HG02884 (cell line): ENCODE measurements around the gene RDH14.

Experiments used
- ATAC-seq: cut with Tn5 transposase; IDR thresholded peaks from one replicate; pipeline ENCODE4 v1.9.1; 2021; ENCODE audit warnings: mild to moderate bottlenecking, moderate library complexity; ENCODE audit not compliant: unreplicated experiment

Gene RDH14

DNA sequence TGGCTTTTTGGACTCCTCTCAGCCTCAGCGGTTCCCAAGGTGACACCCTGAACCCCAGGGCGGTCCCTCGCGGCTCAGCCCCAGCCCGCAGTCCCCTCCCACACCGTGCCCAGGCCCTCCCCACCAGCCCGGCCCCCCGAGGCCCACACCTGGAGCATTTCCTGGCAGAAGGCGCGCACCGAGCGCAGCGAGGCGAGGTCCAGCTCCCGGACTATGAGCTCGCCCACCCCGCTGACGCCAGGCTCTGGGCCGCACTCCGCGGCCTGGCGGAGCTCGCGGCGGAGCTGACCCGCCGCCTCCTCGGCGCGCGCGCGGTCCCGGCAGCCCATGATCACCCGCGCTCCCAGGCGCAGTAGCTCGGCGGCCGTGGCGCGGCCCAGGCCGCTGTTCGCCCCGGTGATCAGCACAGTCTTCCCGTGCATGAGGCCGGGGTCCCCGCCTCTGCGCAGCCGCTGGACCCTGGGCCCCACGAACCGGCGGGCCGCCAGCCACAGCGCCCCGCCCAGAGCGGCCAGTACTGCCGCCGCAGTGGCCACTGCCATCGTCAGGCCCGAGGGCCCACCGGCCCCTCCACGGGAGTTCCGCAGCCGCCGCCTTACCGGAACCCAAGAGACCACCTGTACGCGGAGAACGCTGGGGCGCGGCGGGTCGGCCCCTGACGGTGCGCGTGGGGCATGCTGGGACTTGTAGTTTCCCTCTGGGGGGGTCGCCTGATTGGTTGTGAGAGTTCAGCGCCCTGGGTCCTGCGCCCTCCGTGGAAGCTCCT, at the start of gene RDH14:
TSS of gene RDH14 (minus strand) at position 623 of the 766 bp plus-strand sequence. CDS start at position 542, 81 bp downstream.
- ATAC-seq = peak; percentile 93

- no peak for ATAC-seq
Measured at GRCh38 chr2:18610090-18610489, 49.6 kb upstream of the RDH14 start.

GRCh38 chr2:18605115-18605514, 44.7 kb upstream of the RDH14 start:
- no peak for ATAC-seq

DNA sequence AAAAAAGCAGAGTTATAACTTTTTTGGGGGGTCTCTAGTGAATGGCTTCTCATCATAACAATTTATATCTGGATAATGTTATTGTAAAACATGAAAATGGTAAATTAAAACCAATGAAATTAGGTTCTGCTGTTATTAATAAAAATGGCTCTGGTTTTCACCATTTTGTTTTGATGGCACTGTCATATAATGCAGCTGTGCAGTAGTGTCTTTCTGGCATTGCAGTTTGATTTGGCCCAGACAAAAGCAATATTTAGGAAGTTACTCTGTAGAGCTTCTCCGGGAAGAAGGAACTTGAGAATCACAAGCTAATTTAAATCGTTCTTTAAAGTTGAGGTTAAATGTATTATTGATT, 44.1 kb upstream of the RDH14 start:
- ATAC-seq = no peak

GRCh38 chr2:18603854-18604530, 43.5 kb upstream of the RDH14 start:
- no peak for ATAC-seq

DNA sequence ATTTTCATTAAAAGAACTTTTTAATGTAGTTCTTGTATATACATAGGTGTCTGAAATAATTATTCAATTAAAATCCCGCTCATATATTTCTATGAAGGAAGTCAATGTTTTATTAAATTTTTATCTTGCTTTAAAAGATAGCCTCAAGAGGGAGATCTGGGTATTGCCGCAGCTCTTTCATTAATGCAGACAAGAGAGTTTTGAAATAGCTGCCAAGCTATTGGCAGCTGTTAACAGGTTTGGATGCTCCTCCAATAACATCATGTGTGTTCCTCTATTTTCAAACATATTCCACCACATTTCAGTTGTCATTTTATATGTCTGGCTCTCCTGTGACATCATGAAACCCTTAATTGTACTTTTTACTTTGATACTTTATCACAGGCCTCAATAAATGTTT, 41.8 kb upstream of the RDH14 start:
- ATAC-seq = no peak

- ATAC-seq = no peak
Measured at GRCh38 chr2:18600255-18600613, 39.8 kb upstream of the RDH14 start.

GRCh38 chr2:18599509-18600254, 39.2 kb upstream of the RDH14 start:
- no peak for ATAC-seq

- ATAC-seq = no peak
Measured at GRCh38 chr2:18598848-18599484, 38.5 kb upstream of the RDH14 start.

GRCh38 chr2:18597618-18598017, 37.2 kb upstream of the RDH14 start:
- ATAC-seq = no peak

GRCh38 chr2:18596993-18597392, 36.5 kb upstream of the RDH14 start:
- no peak for ATAC-seq

DNA sequence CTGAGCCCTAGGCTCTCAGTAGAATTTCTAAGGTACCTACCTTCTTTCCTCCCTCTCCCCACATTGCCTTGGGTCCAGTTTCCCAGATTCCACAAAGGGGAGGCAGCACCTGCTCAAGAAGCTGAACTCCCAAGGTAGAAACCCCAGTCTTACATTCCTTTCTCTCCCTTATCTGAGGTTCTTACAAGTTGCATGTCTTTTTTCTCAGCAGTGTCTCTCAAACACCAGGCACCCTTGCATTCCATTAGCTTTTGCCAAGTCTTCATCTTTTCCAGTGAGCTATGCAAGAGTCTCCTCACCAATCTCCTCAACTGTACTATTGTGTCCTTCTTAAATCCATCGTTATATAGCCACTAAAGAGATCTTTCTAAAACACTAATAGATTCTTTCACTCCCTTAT, 33.0 kb upstream of the RDH14 start:
- ATAC-seq = no peak

GRCh38 chr2:18592372-18592771, 31.9 kb upstream of the RDH14 start:
- no peak for ATAC-seq

DNA sequence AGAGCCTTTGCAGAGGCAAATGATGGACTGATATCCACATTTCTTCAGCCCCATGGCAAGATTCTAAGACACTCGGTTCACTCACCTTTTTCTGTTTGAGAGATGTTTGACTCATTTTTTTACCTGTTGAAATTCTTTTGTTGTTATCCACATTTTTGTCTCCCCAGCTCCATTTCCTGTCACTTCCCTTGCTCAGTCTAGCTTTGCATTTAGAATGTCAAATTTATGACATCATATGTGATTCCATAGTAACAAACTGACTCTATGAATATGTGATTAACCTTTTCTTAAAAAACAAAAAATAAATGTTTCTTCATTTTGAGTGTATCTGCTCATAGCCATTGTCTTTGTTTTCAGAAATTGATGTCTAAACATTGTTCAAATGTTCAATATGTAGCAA, 28.9 kb upstream of the RDH14 start, which contains the start of gene NT5C1B:
TSS of gene NT5C1B (minus strand) at position 216 of the 400 bp plus-strand sequence. CDS start at position 115, 101 bp downstream.
- no peak for ATAC-seq

GRCh38 chr2:18588802-18589201, 28.3 kb upstream of the RDH14 start:
- ATAC-seq = no peak

DNA sequence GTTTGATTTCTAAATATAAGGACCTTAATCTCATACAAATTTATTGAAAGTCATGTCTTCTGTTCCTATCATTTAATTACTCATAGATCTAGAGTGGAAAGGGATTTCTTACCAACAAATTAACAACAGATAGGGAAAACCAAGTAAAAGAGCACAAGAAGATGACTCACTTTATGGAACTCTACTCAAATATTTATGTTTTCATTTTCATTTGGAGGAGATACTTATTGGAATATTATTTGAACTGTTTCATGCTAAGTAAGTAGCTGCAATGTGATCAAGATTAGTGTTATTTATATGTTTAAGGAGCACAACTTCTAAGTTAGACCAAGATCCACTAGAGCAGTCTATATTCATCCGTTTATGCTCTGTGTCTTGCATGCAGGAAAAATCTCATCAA, 27.6 kb upstream of the RDH14 start:
- no peak for ATAC-seq

DNA sequence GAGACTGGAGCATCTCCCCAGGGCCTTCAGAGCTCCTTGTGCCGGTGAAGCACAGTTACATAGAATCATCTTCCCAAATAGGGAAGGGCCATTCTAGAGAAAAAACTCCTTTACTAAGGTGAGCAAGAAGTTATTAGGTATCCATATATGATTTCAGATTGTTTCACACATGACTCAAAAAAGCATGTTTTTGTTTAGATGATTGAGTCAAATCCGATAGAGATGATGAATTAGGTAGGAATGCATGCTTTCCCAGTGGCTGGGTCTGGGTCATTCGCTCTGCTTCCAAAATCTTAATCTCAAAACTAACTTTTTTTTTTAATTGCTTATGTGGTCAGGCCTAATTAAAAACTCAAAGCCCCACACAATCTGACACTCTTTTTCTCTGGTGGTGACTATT, 25.1 kb upstream of the RDH14 start:
- no peak for ATAC-seq

GRCh38 chr2:18584608-18584954, 24.1 kb upstream of the RDH14 start:
- no peak for ATAC-seq

DNA sequence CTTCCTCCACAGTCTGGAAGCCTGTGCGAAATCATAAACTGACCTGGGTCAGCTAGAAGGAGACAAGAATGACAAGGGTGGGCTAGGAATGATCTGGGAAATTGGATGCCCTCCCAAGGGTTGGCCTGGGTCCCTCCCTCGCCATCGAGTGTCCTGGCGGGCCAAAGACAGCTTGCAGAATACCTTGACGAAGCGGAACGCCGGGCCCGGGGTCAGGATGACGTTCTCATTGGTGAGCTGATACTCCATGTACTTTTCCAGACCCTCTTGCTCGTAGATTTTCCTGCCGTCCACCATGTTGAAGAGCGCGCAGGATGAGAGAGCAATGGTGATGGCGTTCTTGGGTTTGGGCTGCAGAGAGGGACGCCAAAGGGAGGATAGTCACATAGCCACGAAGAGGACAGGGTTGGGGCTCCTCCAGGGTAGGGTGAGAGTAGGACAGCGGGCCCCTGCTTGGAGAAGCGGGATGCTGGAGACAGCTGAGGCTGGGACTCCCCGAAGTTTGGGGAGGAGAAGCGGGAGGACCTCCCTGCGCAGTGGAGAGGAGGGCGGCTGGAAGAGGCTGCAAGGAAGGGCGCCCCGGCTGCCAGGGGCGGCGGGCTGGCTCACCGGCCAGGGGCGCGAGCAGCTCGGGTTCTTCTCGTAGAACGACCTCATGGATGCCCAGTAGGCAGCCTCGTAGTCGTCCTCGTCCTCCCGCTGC, 23.6 kb upstream of the RDH14 start:
- no peak for ATAC-seq

- ATAC-seq = no peak
Measured at GRCh38 chr2:18580606-18581005, 20.2 kb upstream of the RDH14 start.

GRCh38 chr2:18578033-18578432, 17.6 kb upstream of the RDH14 start:
- ATAC-seq = no peak
